Upper lobe of right lung (tissue), 1 donor: Measurements from ENCODE around the gene SEL1L3. TPM values are rescaled to one million over a fixed set of nuclear protein-coding genes. Genes with fewer than 3 reads are reported as not detected.
A peak's percentile ranks its signal among the peaks of the same experiment; 100 is the strongest.

ENCODE experiments used
- ATAC-seq: fragments of 200-7000 bp; cut with Tn5 transposase; one replicate; pipeline ENCODE4 v1.9.1; 2020; ENCODE audit warnings: mild to moderate bottlenecking, moderate library complexity
- DNase-seq: peaks from one replicate; pipeline ENCODE4 v3.0.0-alpha.2; 2020
- H3K27ac ChIP-seq: fragments of 200-600 bp; one replicate; pipeline ENCODE4 v1.8.0; 2022
- H3K27me3 ChIP-seq: fragments of 200-600 bp; one replicate; pipeline ENCODE4 v1.8.0; 2022; ENCODE audit warnings: mild to moderate bottlenecking
- H3K36me3 ChIP-seq: fragments of 200-600 bp; one replicate; pipeline ENCODE4 v1.8.0; 2022
- H3K4me1 ChIP-seq: fragments of 200-600 bp; one replicate; pipeline ENCODE4 v1.8.0; 2022
- H3K4me3 ChIP-seq: fragments of 200-600 bp; one replicate; pipeline ENCODE4 v1.8.0; 2022; ENCODE audit warnings: mild to moderate bottlenecking
- H3K9me3 ChIP-seq: fragments of 200-600 bp; one replicate; pipeline ENCODE4 v1.8.0; 2022
- CTCF ChIP-seq: fragments of 200-600 bp; IDR thresholded peaks from one replicate; pipeline ENCODE4 v1.8.0; 2022; ENCODE audit warnings: antibody characterized with exemption
- intact Hi-C: fragments of 100-400 bp; cut with DNase I; formaldehyde crosslinking; loops from one replicate; pipeline ENCODE4 v1.11.0; 2022
- total RNA-seq: library from RNA; stranded (reverse); fragmentation: NEBNext Ultra II Directional; extraction: Animal tissue kit (Norgen Biotek cat#: 25700); gene quantifications from one replicate; pipeline ENCODE4 v1.2.1, GENCODE V29; 2021
- donor health status: DM: no; HTN: yes; CAD: no; lungs with severe emphysema.

SEL1L3 gene
- total RNA-seq, 1 donor from 2014 or later: 69.2 TPM

DNA sequence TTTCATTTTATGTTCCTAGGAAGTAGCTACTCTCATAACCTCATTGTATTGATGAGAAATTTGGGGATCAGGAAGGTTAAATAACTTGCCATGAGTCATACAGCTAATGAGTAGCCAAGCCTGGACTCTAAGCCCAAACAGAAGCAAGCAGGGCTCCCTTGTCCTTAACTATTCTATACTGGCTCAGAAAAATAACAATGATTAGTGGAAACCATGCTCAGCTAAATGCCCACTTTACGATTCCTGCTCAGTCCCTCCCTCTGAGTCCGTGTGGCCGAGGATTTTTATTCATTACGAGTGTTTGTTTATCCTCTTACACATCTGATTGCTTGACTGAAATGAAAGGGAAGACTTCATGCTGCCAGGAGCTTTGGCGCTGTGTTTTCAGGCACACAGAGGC lies 106.3 kb downstream of the SEL1L3 start:
- ATAC-seq (peak; percentile 31), DNase-seq (no peak)
- Histone ChIP-seq H3K36me3 (peaks cover 38% of the 10 kb centered on the region), H3K4me1 (no peaks in the 10 kb centered on the region), H3K27ac (no peak overlapping the region), H3K27me3 (no peaks in the 10 kb centered on the region), H3K9me3 (no peaks in the 10 kb centered on the region), H3K4me3 (no peak overlapping the region)
- no peak for TF ChIP-seq CTCF
- intact Hi-C loops: no loop called here

- Histone ChIP-seq H3K27me3 (no peaks in the 10 kb centered on the region), H3K27ac (no peak overlapping the region), H3K4me3 (no peak overlapping the region), H3K36me3 (peaks cover 32% of the 10 kb centered on the region), H3K9me3 (no peaks in the 10 kb centered on the region), H3K4me1 (no peaks in the 10 kb centered on the region)
- ATAC-seq (no peak), DNase-seq (no peak)
- intact Hi-C loops: no loop called here
- TF ChIP-seq CTCF: no peak
Measured at GRCh38 chr4:25755911-25756310, 106.9 kb downstream of the SEL1L3 start.

DNA sequence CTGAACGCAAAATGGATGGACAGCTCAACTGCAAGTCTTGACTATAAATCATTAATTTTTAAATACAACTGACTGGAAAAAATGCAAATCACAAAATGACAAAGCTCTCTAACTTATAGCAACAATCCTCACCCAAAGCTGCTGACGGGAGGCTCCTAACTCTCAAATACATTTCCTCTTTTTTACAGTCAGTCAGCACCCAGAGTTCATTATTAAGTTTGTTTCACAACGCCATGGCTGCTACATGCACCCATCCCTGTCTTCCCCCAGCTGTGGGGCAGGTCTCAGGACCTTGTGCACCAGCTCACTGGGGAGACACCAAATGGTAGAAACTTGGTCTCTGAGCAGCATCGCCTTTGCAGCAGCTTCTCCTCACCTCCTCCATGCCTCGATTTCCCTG lies 109.5 kb downstream of the SEL1L3 start:
- intact Hi-C loops: no loop called here
- Histone ChIP-seq H3K9me3 (no peaks in the 10 kb centered on the region), H3K4me3 (no peak overlapping the region), H3K27me3 (no peaks in the 10 kb centered on the region), H3K27ac (no peak overlapping the region), H3K4me1 (no peaks in the 10 kb centered on the region), H3K36me3 (peaks cover 14% of the 10 kb centered on the region)
- TF ChIP-seq CTCF: no peak
- ATAC-seq (no peak), DNase-seq (no peak)

GRCh38 chr4:25750874-25751273 lies 111.9 kb downstream of the SEL1L3 start:
- H3K27ac ChIP-seq: no peak overlapping the region

DNA sequence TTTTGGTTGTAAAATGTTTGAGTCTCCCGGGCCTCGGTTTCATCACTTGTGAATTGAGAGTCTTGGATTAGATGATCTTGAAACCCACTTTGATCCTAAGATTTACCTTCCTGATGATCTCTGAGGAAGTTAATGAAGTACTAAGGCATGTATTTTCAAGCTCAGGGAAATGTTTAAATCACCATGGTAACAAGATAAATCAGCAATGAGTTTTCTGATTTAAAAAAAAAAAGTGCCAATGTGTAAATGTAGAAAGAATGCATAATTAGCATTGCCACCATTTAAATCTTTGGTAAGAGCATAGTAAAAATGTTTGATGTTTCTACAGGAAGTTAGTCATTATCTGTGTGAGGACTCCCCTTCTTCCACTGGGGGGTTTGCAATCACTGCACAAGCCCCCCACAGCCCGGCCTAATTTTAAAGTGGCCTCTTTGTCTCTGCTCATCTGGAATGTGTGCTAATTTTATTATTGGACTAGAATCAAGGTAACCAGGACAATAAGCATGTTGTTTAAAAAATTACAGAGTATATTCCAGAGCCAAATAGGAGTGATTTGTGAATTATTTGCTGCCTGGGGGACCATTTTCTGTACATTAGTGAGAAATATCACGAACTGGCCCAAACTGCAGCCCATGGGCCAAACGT lies 113.5 kb downstream of the SEL1L3 start:
- no peak for DNase-seq
- no peaks in the 10 kb centered on the region for H3K27me3 ChIP-seq
- H3K9me3 ChIP-seq: no peaks in the 10 kb centered on the region
- intact Hi-C loops: no loop called here
- no peak for ATAC-seq
- no peaks in the 10 kb centered on the region for H3K36me3 ChIP-seq
- TF ChIP-seq CTCF: no peak
- H3K4me3 ChIP-seq: no peak overlapping the region
- H3K27ac ChIP-seq: no peak overlapping the region
- H3K4me1 ChIP-seq: no peaks in the 10 kb centered on the region

More at GRCh38 chr4:25750874-25751273, 111.9 kb downstream of the SEL1L3 start:
- Histone ChIP-seq H3K9me3 (no peaks in the 10 kb centered on the region), H3K4me1 (no peaks in the 10 kb centered on the region), H3K36me3 (no peaks in the 10 kb centered on the region), H3K4me3 (no peak overlapping the region), H3K27me3 (no peaks in the 10 kb centered on the region)
- no peak for ATAC-seq
- no peak for TF ChIP-seq CTCF
- intact Hi-C loops: no loop called here
- no peak for DNase-seq

GRCh38 chr4:25743971-25744370 lies 118.8 kb downstream of the SEL1L3 start:
- Histone ChIP-seq H3K27me3 (no peaks in the 10 kb centered on the region), H3K4me3 (no peak overlapping the region), H3K4me1 (no peaks in the 10 kb centered on the region), H3K9me3 (no peaks in the 10 kb centered on the region), H3K36me3 (no peaks in the 10 kb centered on the region), H3K27ac (no peak overlapping the region)
- DNase-seq (no peak), ATAC-seq (no peak)
- intact Hi-C loops: no loop called here
- TF ChIP-seq CTCF: no peak
